ENCODE results near the gene SYT7. TPM values are rescaled to one million over a fixed set of nuclear protein-coding genes. Genes with fewer than 3 reads are reported as not detected.

SYT7 gene
- total RNA-seq, 1 donor = 0.43 TPM

GRCh38 chr11:61585115-61585514 is 4.2 kb upstream of the SYT7 start:
- H3K4me3 ChIP-seq (ENCODE audit: low read depth, low read length) = no peak overlapping the region
- no peak for DNase-seq (ENCODE audit: low read depth)
- no peak for TF ChIP-seq CTCF (IDR thresholded peaks at IDR 0.05; ENCODE audit: insufficient read depth, low read depth, low read length)

DNA sequence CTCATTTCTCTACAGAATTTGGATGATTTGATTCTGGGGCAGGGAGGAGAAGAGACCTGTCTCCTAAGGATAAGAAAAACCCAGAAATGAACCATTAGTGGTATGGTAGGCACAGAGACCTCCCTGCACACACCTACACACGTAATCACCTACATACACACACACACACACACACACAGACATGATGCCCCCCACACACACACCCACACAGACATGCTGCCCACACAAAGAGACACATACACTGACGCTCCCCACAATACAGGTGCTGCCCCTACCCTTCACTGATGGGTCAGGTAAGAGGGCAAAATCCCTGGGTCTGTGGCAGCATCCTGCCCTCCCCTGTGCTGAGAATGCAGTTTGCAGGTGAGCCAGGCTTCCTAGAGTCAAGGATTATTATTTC is 1.1 kb upstream of the SYT7 start:
- DNase-seq (ENCODE audit: low read depth) = no peak
- no peak for TF ChIP-seq CTCF (IDR thresholded peaks at IDR 0.05; ENCODE audit: insufficient read depth, low read depth, low read length)
- H3K4me3 ChIP-seq (ENCODE audit: low read depth, low read length) = no peak overlapping the region

DNA sequence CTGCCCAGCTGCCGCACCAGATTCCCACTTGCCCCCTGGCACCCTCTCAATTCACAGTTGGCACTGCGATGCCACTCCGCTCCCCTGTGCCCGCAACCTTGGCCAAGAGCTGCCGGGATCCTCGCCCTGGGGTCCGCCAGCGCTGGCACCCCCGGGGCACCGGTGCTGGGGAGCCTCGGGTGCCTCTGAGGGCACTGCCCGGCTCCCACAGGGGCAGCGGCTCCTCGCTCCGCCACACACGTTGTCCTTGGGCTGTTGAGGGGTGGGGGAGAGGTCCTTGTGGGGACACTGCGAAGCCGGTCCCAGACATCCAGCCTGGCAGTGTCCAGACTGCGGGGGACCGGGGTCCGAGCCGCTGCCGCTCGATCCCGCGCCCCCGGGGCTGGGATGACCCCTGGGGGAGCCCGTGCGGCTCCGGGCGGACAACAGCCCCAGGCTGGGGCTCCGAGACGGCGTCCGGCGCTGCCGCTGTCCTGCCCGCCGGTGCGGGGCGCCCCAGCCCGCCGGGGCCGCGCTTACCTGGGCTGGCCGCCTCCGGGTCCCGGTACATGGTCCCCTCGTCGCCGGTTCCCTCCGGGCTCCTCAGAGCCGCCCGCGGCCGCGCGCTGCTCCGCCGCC is 496 bp downstream of the SYT7 start:
- no peak for DNase-seq (ENCODE audit: low read depth)
- TF ChIP-seq CTCF (IDR thresholded peaks at IDR 0.05; ENCODE audit: insufficient read depth, low read depth, low read length) = no peak
- peak overlapping the region; percentile 9 for H3K4me3 ChIP-seq (ENCODE audit: low read depth, low read length)

GRCh38 chr11:61579676-61580270 is 1.1 kb downstream of the SYT7 start:
- DNase-seq (ENCODE audit: low read depth) = no peak
- TF ChIP-seq CTCF (IDR thresholded peaks at IDR 0.05; ENCODE audit: insufficient read depth, low read depth, low read length) = no peak
- no peak overlapping the region for H3K4me3 ChIP-seq (ENCODE audit: low read depth, low read length)

GRCh38 chr11:61578819-61579675 is 1.8 kb downstream of the SYT7 start:
- TF ChIP-seq CTCF (IDR thresholded peaks at IDR 0.05; ENCODE audit: insufficient read depth, low read depth, low read length) = no peak
- DNase-seq (ENCODE audit: low read depth) = no peak
- H3K4me3 ChIP-seq (ENCODE audit: low read depth, low read length) = no peak overlapping the region

DNA sequence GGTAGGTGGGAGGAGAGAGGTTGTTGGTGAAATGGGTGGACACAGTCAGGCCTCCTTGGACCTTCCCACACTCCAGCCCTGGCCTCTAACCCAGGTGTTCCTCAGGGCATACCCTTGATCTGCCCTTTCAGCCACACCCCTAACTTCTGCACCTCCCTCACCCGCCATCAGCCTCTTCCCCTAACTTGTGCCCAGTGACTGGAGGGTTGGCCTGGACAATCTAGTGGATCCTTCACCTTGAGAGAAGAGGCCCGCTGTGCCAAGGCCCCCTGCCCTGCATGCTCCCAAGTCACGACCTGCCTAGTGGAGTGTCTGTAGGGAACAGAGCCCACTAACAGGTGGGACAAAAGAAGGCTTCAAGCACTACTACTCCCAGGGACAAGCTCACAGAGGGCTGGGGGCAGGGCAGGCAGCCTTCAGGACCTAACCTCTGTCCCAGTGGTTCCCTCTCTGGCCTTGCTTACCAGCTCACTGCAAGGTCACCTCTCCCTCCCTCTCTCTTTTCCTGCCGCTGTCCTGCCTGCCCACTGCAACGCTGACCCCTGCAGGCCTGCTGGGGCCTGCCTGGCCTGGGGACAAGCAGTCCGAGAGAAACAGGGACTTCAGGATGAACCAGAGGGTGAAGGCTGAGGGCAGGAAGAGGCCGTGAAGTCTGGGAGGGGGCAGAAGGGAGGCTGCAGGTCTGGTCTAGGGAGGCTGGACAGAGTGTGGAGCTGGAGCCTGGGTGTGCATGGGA is 3.3 kb downstream of the SYT7 start:
- H3K4me3 ChIP-seq (ENCODE audit: low read depth, low read length) = no peak overlapping the region
- no peak for DNase-seq (ENCODE audit: low read depth)
- peak; percentile 47 for TF ChIP-seq CTCF (IDR thresholded peaks at IDR 0.05; ENCODE audit: insufficient read depth, low read depth, low read length)
